Thyroid gland (tissue), 4 donors: ENCODE measurements around the gene NDUFA11.

Source experiments
- CTCF ChIP-seq, 6 experiments: fragments of 200-600 bp in 3 of 6; fragments of 450-650 bp in 3 of 6; sonication (generic) in 3 of 6; IDR thresholded peaks; one replicate each; pipeline ENCODE4 v1.5.1; 2016 to 2019; ENCODE audit warnings: antibody characterized with exemption in 6 of 6, mild to moderate bottlenecking in 2 of 6, inconsistent platforms in 1 of 6, moderate library complexity in 1 of 6
- POLR2A ChIP-seq, 2 donors: fragments of 450-650 bp; IDR thresholded peaks; one replicate each; pipeline ENCODE4 v1.6.1; 2017; ENCODE audit warnings: antibody characterized with exemption in 2 of 2, mild to moderate bottlenecking in 2 of 2, moderate library complexity in 1 of 2

GRCh38 chr19:5931251-5931650 lies 27.7 kb upstream of the NDUFA11 start:
- TF ChIP-seq CTCF (IDR thresholded peaks at IDR 0.05) (no peak), POLR2A (IDR thresholded peaks at IDR 0.05) (no peak)
